HCT116 (cell line): Measurements from ENCODE around the gene PLBD2.

Experiments used
- CEBPB ChIP-seq: IDR thresholded peaks from 2 replicates; pipeline ENCODE4 v1.6.1; 2012; ENCODE audit warnings: low read depth
- EZH2 ChIP-seq: fragments of 200-600 bp; sonication (generic); IDR thresholded peaks from 2 replicates; pipeline ENCODE4 v1.6.1; 2017; ENCODE audit warnings: antibody characterized with exemption, mixed run types
- POLR2A ChIP-seq: IDR thresholded peaks from 2 replicates; pipeline ENCODE4 v1.7.0; 2011; ENCODE audit warnings: borderline replicate concordance; ENCODE audit not compliant: insufficient read depth, insufficient read length; ENCODE audit errors: extremely low read depth
- ZNF274 ChIP-seq: fragments of 200-500 bp; sonication (Bioruptor generic); IDR thresholded peaks from 2 replicates; pipeline ENCODE4 v1.6.1; 2014; ENCODE audit warnings: mild to moderate bottlenecking, low read depth, low read length, inconsistent platforms
- TF ChIP-seq, protein P1 (sequence below), 3 experiments: fragments of 200-600 bp in 1 of 3; sonication (generic) in 1 of 3; IDR thresholded peaks in 2 of 3; conservative IDR thresholded peaks in 1 of 3; 2 replicates each; pipeline ENCODE4 v1.5.1; 2012 to 2017; ENCODE audit warnings: low read depth in 2 of 3, low read length in 2 of 3, antibody characterized with exemption in 1 of 3, borderline replicate concordance in 1 of 3, control low read depth in 1 of 3, mild to moderate bottlenecking in 1 of 3, mixed read lengths in 1 of 3, mixed run types in 1 of 3, moderate library complexity in 1 of 3; ENCODE audit not compliant: insufficient read depth in 1 of 3

DNA sequence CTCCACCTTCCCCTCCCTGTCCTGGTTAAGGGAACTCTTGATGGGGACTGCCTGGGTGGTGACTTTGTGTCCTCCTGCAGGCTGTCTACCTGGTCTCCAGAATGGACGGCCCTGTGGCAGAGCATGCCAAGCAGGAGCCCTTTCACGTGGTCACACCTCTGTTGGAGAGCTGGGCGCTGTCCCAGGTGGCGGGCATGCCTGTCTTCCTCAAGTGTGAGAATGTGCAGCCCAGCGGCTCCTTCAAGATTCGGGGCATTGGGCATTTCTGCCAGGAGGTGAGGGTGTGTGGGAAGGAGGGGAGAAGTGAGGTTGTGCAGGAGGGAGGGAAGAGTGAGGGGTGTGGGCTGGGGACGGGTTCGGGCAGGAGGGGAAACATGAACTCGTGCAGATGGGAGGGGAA, 69.5 kb downstream of the PLBD2 start:
- no peak for TF ChIP-seq POLR2A
- no peak for TF ChIP-seq ZNF274
- TF ChIP-seq EZH2: no peak
- TF ChIP-seq, protein P1, sequence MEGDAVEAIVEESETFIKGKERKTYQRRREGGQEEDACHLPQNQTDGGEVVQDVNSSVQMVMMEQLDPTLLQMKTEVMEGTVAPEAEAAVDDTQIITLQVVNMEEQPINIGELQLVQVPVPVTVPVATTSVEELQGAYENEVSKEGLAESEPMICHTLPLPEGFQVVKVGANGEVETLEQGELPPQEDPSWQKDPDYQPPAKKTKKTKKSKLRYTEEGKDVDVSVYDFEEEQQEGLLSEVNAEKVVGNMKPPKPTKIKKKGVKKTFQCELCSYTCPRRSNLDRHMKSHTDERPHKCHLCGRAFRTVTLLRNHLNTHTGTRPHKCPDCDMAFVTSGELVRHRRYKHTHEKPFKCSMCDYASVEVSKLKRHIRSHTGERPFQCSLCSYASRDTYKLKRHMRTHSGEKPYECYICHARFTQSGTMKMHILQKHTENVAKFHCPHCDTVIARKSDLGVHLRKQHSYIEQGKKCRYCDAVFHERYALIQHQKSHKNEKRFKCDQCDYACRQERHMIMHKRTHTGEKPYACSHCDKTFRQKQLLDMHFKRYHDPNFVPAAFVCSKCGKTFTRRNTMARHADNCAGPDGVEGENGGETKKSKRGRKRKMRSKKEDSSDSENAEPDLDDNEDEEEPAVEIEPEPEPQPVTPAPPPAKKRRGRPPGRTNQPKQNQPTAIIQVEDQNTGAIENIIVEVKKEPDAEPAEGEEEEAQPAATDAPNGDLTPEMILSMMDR (IDR thresholded peaks at IDR 0.05 in 2 of 3, conservative IDR thresholded peaks at IDR 0.05 in 1 of 3; ENCODE audit: borderline replicate concordance in 1 of 3, insufficient read depth in 1 of 3, low read depth in 2 of 3, low read length in 2 of 3): no peak
- TF ChIP-seq CEBPB: no peak
